ENCODE data around the gene N4BP2L2.
"Not testable (repeated sequence)": the region's sequence is repeated elsewhere in the genome, so short reads cannot be mapped to it uniquely, and the experiment has no call there.

N4BP2L2 gene

DNA sequence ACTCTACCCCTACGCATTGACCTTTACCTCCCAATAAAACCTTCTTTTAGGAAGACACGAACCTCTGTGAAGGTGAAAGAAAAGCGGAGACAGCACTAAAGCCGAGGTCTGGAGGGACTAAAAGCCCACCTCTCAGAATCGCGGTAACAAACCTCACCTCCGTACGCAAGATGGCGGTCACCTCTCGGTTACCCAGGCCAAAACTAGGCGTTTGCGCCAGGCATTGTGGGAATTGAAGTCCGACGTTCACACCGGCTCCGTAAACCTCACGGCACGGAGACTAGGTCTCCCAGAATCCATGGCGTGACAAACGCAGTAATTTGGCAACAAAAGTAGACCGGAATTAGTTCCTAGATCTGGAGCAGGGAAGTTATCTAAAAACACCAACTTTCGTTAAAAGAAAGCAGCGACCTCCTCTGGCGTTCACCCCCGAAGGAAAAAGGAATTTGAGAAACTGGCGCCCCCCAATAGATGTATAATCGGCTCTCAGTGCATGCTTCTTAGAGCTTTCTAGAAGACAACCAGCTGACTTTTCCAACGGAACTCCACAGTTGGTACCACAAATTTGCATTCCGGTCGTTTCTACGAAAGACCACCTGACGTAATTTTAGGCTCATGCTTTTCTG is at the start of gene N4BP2L2:
Gene N4BP2L2, minus strand, starts transcription at position 175 of the 626 bp plus-strand sequence. CDS start 1,768 bp downstream, outside the sequence.
- DNase-seq (ENCODE audit: low spot score): peak; percentile 95

DNA sequence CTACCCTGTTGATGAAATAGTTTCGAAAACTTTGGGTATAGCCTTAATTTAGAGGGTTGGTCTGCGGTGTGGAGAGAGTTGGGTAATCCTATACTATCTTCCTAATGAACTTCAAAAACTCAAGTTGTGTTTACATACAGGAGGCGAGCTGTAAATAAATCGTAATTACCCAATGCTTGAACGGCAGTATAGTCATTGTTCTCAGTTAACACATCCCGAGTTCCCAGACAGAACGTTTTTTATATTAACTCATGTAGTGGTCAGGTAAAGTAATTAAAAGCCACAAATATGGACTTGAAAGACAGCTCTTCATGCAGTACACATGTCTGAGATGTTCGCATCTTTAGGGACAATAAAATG is 49.2 kb upstream of the N4BP2L2 start:
- DNase-seq (ENCODE audit: low spot score): no peak

DNA sequence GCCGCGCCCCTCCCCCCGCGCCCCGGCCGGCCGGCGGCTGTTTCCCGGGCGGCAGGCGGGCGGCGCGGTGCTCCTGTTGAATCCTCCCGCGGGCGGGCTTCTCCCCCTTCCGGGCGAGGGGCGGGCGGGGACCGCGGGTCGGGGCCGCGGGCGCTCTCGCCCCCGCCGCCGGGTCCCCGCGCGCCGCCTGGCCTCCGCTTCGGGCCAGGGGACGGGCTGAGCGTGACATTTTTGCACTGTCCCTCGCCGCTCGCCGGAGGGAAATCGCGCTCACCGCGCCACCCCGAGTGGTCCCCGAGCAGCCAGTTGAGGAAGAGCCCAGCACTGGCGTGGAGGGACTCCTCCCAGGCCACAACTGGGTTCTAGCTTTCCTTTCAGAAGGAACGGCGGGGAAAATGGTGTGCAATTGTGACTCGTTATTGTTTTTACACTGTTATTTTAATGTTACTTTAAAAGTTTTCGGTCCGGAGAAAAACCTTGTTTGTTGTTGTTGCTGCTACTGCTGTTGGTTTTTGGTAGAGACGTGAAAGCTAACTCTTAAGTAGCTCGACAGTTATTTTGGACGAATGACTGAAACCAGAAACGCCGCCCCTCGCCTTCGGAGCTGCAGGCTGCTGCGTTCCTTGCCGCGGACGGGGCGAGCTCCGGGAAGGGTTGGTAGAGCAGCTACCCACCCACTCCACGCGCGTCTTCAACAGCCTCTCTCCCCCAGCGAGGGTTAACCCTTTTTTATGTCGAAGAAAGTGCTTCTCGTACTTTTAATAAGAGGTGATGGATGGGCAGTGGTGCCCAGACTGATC is 48.6 kb upstream of the N4BP2L2 start:
- DNase-seq (ENCODE audit: low spot score): no peak

DNA sequence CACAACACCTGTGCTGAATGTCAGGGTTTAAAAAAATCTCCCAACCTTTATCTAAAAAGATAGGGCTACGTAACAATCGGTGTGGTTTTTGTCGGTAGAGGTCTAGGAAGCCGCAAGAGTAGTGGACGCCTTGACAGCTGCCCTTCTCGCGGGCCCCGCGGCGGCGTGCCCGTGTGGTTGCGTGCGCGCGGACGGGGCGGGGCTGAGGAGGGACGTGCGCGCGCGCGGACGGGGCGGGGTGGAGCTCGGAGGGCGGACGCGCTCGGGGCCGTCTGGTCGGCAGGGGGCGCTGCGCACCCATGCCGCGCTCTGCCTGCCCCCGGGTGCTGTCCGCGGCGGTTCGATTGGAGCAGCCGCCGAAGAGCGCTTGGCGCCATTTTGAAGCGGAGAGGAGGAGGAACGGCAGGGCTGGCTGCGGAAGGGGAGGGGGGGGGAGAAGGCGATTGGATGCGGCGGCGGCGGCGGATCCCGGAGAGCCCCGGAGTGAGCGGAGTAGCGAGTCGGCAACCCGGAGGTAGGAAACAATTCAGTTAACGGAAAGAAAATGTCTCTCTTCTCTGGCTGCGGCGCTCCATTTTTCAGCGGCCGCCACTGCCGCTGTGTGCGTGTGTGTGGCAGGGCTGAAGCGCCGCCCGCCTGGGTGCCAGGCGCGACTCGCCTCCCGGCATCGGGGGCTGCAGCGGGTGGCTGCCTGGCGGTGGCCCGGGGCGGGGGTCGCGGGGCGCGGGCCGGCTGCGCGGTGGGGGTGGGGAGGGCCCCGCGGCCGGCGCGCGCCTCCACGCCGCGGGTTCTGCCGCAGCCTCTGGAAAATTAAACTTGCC is 47.7 kb upstream of the N4BP2L2 start, which contains the start of gene PDS5B:
Gene PDS5B, plus strand, starts transcription at position 373 of the 821 bp plus-strand sequence. CDS start 62,321 bp downstream, outside the sequence.
- peak; percentile 75 for DNase-seq (ENCODE audit: low spot score)

DNA sequence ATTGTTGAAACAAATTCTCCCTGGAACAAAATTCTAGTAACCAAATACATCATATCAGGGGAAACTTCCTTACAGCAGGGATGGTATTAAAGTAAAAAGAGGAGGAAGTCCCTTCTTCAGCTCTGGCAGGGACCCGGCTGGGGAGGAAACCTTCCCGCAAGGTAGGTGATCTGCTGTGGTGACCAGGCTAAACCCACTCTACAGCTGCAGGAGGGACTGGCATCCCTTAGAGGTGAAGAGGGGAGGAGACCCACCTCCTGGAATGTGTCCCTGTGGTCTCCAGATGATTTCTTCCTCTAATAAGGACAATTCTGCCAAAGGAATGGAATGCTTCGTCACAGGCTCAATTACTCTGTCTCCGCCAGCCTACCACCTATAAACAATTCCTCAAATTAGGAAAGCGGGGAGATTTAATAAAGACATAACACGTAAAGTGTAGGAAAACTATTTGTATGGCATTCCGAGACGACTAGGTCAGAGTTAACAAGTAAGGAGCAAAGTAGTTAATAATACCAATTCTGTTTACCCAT is 47.0 kb upstream of the N4BP2L2 start:
- no peak for DNase-seq (ENCODE audit: low spot score)

DNA sequence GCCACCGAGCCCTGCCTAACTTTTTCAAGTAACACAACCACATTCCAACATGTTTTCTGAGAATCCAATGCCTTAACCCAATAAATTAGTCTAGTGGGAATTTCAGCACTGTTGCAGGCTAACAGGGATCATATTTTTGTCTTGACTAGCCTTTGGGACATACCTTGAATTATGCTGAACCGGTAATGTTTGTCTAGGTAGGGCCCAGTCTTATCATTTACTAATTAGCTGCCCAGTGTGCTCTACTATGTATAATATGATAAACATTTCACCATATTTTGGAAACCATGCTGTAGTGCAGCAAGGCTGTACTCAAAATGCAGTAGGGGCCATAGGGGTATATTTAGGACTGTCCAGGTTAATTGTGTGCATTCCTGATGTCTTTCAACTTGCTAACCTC is 44.4 kb upstream of the N4BP2L2 start:
- no peak for DNase-seq (ENCODE audit: low spot score)

DNA sequence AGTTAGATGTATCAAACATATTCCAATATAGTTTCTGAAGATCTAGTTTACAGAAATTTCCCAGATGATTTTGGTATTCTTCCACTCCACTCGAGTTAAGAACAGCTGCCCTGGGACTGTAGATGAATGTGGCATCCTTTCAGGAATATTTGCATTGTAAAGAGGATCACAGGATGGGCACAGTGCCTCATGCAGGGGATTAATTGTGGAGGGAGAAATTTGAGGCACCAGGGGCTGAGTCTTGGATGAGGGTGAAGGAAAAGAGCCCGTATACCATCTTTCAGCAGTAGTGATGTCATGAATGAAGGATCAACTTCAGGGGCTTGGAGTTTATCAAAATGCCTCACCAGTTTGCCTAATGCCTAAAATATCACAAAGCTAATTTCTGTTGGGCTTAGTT is 43.7 kb upstream of the N4BP2L2 start:
- DNase-seq (ENCODE audit: low spot score): no peak

DNA sequence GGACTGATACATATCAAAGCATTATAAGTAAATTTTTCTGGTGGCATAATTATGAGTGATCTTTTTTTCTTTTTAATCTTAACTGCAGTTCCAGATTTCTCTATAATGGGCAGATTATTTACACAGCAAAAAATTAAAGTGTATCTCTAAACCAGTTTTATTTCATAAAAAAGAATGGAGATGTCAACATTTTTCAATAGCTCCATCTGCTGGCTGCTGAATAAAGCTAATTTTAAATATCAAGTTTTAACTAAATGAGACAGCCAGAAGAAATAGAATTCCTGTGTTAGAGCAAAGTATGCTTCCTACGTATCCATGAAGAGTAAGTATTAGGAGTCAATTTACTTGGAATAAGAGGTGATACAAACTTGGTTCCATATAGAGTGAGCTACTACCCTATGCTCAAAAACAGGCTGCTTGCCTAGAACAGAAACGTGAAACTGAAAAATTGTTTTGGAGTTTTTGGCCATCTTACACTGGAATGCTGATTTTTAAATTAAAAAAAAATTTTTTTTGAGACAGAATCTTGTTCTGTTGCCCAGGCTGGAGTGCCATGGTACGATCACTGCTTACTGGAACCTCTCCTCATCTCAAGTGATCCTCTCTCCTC is 42.7 kb upstream of the N4BP2L2 start:
- no peak for DNase-seq (ENCODE audit: low spot score)

DNA sequence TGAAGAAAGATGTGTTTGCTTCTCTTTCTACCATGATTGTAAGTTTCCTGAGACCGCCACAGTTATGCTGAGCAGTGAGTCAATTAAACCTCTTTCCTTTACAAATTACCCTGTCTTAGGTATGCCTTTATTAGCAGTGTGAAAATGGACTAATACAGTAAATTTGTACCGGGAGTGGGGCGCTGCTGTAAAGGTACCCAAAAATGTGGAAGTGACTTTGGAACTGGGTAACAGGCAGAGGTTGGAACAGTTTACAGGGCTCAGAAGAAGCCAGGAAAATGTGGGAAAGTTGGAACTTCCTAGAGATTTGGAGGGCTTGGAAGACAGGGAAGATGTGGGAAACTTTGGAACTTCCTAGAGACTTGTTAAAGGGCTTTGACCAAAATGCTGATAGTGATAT is 38.4 kb upstream of the N4BP2L2 start:
- no peak for DNase-seq (ENCODE audit: low spot score)

DNA sequence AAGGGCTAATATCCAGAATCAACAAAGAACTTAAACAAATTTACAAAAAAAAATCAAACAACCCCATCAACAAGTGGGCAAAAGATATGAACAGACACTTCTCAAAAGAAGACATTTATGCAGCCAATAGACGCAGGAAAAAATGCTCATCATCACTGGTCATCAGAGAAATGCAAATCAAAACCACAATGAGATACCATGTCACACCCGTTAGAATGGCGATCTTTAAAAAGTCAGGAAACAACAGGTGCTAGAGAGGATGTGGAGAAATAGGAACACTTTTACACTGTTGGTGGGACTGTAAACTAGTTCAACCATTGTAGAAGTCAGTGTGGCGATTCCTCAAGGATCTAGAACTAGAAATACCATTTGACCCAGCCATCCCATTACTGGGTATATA is 37.1 kb upstream of the N4BP2L2 start:
- not testable (repeated sequence) for DNase-seq (ENCODE audit: low spot score)

DNA sequence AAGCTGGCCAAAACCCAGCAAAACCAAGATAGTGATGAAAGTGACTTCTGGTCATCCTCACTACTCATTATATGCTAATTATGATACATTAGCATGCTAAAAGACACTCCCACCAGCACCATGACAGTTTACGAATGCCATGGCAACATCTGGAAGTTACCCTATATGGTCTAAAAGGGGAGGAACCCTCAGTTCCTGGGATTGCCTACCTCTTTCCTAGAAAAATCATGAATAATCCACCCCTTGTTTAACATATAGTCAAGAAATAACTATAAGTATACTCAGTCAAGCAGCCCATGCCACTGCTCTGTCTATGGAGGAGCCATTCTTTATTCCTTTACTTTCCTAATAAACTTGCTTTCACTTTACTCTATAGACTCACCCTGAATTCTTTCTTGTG is 22.2 kb upstream of the N4BP2L2 start:
- DNase-seq (ENCODE audit: low spot score): not testable (repeated sequence)

DNA sequence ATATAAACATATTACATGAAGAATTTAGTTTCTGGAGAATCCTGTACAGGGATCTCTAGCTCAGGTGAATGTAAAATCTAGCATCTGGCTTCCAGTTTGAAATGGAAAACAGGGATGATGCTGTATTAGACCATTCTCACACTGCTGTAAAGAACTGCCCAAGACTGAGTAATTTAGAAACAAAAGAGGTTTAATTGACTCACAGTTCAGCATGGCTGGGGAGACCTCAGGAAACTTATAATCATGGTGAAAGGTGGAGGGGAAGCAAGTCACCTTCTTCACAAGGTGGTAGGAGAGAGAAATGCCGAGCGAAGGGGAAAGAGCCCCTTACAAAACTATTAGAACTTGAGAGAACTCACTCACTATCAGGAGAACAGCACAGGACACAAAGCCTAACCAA is 17.0 kb upstream of the N4BP2L2 start:
- DNase-seq (ENCODE audit: low spot score): no peak

DNA sequence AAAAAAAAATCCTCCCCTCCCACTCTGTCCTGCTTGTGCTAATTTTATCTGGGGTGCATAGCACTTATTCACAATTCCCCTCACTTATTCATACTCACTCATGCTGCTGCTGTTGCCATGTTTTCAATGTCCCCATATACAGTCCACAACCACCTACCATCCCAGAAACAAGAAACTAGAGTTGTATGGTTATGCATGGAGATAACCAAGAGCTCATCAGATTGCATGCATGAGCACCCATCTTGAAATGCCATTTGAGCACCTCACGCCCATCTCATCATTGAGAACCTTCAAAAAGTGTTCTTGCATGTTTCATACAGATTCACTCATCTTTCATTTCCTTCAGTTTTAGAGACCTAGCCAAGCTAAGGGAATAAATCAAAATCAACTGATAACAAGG is 15.1 kb upstream of the N4BP2L2 start:
- no peak for DNase-seq (ENCODE audit: low spot score)

DNA sequence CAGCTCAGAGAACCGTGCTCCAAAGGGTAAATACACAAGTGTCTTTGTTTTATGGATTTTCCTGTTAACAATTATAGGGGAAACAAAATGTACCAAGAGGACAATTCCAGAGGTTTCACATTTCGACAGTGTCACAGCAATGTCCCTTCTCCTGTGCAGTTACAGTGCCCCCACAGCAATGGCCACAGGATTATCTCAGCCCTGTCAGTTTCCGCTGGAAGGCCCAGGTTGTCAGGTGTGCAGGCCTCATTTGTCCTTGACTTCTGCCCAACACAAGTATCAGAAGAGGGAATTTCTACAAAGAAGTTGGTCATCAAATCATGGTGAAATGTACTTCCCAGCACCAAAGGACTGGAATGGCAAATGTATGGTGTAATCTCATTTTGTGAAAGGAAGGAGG is 11.2 kb upstream of the N4BP2L2 start:
- no peak for DNase-seq (ENCODE audit: low spot score)

DNA sequence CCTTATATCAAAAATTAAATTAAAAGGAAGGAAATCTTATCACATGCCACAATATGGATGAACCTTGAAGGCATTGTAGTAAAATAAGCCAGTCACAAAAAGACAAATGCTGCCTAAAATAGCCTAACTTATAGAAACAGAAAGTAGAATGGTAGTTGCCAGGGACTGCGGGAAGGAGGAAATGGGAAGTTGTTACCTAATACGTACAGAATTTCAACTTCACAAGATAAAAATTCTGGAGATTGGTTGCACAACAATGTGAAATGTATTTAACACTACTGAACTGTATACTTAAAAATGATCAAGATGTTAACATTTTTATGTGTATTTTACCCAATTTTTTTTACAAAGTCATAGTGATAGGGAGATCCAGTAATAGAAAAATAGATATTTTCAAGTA is 10.2 kb upstream of the N4BP2L2 start:
- DNase-seq (ENCODE audit: low spot score): no peak

DNA sequence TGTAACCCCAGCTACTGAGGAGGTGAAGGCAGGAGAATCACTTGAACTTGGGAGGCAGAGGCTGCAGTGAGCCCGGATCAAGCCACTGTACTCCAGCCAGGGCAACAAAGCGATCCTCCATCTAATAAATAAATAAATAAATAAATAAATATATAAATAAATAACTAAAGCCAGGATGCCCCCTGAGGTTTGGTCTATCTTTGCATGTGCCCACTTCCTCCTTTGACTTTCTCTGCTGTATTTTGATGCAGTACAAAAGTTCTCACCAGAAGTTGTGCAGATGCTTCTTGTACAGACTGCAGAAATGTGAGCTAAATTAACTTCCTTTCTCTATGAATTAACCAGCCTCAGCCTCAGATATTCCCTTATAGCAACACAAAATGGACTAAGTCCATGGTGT is 6.5 kb upstream of the N4BP2L2 start:
- no peak for DNase-seq (ENCODE audit: low spot score)

DNA sequence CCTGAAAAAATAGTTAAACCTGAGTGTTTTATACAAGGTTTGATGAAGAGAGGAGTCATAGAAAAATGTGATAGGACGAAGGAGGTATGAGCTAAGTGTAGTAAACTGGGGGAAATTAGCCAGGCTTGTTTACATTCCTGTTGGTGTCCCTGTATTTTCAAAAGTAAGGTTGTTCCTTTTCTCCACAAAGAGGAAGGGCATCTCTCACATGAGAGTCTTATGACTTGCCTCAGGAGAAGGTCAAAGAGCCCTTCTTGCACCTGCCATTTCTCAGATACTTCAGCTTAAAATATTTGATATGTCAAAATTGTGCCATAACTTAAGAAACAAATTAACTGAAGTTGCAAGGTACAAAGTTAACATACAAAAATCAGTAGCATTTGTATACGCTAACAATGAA is 3.6 kb upstream of the N4BP2L2 start:
- DNase-seq (ENCODE audit: low spot score): no peak

DNA sequence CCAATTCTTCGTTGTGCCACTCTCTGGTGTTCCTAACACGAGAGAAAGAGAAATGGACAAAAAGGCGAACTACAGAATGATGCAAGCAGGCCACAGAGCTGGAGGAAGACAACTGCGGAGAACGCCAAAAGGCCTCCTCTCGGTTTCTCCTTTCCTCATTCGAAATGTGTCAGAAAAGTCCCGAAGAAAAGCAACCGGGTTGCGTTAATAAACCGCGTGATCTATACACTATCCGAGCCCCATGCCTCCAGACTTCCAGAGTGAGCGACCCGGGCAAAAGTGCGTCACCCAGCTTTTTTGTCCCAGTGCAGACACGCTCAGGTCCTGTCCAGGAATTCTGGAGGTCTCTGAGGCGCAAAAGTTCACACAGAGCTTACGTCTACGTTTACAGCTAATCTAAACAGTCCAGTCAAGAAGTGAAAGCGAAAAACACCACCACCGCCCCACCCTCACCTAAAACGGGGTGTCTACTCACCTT is 413 bp downstream of the N4BP2L2 start:
- DNase-seq (ENCODE audit: low spot score): peak; percentile 19

DNA sequence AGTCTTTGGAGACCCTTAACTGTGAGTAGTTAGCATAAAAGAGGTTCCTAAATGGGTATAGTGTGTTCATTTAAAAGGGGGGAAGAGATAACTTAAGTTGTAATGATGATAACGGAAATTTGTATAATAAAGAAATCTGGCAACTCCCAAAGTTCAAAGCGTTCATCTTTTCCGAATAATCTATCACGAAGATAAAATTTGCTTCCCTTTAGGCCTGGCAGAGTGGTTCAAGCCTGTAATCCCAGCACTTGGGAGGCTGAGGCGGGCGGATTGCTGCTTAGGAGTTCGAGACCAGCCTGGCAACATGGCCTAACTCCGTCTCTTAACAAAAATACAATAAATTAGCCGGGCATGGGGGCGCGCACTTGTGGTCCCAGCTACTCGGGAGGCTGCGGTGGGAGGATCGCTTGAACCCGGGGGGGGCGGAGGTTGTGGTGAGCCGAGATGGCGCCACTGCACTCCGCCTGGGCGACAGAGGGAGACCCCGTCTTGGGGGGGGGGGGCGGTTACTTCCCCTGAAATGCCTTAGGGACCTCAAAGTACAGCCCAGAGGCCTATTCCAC is 934 bp downstream of the N4BP2L2 start:
- DNase-seq (ENCODE audit: low spot score): no peak

DNA sequence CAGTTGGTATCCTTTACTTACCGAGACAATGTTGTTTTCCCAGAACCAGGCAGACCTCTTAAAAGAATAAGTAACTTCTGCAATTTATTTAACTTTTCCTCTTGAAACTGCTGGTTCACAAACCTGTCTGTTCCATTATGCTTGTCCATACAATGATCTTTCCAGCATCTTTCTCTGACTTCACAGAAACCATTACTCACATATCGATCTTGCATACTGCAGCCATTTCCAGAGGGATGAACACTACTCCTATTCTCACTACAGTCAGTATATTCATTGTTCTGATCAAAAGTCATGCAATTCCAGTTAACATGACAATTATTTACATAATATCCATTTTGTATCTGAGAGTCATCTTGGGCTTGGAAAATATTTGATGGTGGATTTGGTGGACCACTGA is 2.8 kb downstream of the N4BP2L2 start:
- no peak for DNase-seq (ENCODE audit: low spot score)

DNA sequence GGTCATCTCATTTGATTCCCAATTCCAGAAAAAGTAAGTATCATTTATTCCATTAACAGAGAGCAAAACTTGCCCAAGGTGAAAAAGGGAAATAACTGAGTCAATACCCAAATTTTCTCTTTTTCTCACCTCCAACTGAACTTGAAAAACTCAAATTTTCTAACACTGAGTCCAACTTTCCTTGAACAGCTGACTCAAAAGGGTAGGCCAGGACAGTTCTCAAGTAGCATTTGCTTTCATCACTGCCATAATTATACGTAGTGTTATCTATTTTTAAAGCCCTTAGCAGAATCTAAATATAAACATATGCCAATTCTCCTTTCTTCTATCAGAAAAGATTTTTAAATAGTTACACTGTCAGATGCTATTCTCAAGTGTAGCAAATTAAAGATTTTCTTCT is 3.5 kb downstream of the N4BP2L2 start:
- DNase-seq (ENCODE audit: low spot score): no peak

DNA sequence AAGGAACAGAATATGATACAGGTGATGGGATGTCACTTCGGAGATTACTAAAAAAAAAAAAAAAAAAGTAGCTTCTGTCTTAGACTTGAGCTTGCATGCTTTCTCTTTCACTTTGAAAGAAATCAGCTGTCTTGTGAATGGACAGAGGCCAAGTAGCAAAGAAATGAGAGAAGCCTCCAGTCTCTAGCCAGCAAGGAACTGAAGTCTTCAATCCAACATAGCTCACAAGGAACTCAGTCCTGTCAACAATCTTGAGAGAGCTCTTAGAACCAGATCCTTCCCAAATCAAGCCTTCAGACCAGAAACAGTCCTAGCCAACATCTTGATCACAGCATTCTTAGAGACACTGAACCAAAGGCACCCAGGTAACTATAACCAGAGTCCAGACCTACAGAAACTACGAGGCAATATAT is 7.7 kb downstream of the N4BP2L2 start:
- no peak for DNase-seq (ENCODE audit: low spot score)

Data from COLO829 (cell line).